Pons (tissue), 1 donor: ENCODE data around the gene CARMIL1.

Experiments
- DNase-seq: peaks from one replicate; pipeline ENCODE4 v3.0.0-alpha.2; 2016; ENCODE audit warnings: low spot score

CARMIL1 gene

DNA sequence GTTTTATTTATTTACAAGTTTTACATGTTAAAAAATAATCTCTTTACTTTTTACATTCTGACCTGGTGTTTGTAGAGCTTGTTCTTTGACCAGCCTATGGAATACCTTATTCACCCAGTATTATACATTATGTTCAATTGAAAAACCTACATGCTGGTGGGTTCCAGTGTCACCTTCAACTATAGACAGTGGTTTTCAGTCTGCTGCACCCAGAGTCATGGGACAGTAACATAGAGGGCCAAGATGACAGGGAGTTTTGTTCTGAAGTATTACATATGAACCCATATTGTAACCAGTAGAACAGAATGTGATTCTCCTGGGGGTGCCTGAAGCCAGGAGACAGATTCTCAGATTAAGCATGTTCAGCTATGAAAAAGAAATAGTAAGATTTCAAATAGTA, 233.4 kb downstream of the CARMIL1 start:
- no peak for DNase-seq

DNA sequence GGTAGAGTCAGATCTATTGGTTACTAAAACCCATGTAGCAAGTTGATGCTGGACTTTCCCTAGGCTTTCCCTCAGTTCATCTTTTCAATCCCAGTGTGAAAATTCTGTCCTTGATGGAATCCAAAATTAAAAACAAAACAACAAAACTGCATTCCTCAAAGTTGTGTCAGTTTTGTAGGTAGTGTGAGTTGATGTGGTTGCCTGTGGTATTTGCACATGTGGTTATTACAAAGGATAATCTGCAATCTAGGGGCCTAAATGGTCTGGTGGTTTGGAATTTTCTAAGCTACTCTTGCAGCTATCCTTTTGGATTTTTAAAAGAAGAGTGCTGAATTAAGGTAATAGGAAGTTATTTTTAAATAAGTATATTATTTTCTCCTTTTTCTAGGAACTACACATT, 240.7 kb downstream of the CARMIL1 start:
- DNase-seq: no peak

DNA sequence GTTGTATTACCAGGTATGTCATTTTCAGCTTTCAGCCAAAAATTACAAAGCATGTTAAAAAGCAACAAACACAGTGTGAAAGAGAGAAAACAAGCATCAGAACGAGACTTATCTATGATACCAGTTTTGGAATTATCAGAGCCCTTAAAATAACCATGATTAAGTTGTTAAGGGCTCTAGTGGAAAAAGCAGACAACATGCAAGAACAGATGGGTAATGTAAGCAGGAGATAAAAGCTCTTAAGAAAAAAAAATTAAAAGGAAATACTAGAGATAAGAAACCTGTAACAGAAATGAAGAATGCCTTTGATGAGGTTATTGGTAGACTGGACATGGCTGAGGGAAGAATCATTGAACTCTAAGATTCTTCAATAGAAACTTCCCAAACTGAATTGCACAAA, 245.4 kb downstream of the CARMIL1 start:
- no peak for DNase-seq

DNA sequence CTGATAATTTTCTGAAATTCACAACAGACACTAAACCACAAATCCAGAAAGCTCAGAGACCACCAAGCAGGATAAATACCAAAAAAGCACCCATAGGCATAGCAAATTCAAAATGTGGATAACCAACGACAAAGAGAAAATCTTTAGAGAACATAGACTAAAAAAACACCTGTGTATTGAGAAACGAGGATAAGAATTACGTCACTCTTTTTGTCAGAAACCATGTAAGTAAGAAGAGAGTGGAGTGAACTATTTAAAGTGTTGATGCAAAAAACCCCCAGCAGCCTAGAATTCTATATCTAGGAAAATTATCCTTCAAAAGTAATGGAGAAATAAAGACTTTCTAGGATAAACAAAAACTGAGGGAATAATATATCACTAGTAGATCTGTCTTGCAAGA, 245.9 kb downstream of the CARMIL1 start:
- no peak for DNase-seq

DNA sequence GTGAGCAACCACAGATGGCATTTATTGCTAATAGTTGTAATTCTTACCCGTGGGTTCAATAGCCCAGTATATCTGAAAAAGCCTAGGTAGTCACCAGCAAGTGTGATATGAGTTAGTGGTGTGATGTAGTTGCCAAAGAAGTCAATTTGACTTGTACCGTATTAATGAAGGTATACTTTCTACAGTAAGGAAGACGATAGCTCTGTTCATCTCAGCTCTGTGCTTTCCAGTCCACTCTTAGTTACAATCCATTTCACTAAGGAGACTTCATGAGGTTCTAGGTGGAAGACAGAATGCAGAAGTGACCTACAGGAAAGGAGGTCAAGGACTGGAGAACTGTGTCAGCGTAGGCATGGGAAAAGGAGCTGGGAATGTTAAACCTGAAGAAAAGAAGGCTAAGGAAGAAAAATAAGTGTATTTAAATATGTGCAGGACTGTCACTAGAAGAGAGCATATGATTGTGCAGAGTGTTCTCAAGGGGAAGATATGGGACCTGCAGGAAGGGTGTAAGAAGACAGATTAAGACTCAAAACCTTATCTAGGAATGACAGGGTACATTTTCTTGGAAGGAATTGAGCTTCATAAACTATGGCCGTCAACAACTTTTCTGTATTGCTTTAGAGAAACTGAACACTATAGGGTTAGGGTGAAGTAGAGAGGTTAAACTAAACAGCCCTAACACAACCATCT, 255.9 kb downstream of the CARMIL1 start:
- no peak for DNase-seq

DNA sequence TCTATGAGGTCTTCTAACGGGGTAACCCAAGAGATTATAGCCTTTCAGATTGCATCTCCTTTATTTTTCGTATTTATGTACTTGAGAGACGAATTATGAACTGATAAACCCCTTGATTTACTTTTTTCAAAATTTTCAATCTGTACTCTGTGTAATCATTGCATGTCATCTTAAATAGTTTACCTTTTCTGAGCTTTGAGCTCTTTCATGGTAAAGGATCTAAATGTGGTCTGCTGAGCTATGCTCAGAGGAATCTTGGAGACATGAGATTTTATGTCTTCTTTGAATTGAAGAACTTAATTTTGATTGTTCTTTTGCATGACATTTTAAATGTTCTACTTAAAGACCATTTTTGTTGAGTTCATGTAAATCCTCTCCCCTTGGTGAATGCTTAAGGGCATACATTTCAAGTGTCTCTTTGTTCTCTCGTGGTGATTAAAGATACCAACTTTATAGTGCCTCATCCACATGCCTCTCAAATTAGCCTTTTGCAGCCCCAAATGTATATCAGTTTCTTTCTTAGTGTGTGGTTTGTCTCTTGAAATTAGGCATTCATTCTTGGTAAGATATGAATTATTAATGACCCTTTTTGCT, 256.6 kb downstream of the CARMIL1 start:
- DNase-seq: no peak

DNA sequence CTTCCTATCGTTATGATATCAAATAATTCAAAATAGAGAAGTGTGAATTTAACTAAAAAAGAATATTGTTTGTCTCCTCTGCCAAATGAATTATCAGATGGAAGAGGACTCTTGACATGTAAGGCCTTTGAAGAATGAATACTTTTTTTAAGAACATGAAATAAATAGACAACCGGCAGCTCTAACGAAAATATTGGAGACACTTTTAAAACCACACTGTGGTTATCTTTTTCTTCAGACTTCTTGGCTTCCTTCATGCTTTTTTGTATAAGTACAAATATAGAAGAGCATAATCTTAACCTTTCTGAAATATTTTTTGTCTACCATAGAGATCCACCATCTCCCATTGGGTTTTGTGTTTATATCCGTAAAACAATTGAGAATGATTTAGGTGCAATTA, 257.6 kb downstream of the CARMIL1 start:
- no peak for DNase-seq

DNA sequence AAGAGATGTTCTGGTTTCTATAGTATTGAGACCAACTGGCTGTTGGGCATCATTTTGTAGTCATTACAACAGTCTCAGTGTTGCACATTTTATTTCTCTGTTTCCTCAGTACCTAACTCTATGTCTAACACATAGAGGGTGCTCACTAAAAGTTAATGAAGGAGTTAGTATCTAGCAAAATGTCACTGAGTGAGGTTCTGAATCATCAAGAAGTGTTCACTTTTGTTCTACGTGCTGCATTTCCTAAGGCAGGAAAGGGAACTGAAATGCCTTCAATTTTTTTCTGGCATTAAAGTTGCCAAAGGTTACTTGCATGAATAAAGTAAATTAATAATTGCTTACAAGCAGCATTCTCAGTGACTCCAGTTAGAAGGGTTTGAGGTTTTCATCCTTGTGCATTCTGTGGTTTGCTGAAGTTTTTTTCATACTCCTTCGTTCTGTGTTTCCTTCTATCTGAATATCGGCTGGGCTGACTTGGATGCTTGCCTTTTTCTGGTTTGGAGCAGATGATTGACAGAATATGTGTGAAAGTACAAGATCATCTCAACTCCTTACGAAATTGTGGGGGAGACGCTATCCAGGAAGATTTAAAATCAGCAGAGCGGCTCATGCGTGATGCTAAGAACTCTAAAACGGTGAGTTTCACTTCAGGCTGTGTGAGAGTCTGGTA, 258.3 kb downstream of the CARMIL1 start:
- DNase-seq: no peak

DNA sequence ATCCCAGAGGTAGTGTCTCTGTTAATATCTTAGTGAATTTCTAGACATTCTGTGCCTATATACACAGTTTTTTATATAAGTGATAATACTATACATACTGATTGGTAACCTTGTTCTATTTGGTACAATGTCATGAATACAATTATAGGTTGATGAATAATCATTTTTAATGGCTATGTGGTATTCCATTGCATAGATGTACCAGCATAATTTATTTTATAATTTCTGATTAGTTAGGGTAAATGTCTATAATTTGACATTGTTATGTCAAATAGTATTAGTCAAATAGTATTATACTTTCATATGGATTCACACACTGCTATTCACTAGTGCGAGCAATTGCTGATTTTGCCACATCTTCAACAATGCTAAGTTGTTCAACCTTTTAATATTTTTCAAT, 262.1 kb downstream of the CARMIL1 start:
- DNase-seq: no peak

DNA sequence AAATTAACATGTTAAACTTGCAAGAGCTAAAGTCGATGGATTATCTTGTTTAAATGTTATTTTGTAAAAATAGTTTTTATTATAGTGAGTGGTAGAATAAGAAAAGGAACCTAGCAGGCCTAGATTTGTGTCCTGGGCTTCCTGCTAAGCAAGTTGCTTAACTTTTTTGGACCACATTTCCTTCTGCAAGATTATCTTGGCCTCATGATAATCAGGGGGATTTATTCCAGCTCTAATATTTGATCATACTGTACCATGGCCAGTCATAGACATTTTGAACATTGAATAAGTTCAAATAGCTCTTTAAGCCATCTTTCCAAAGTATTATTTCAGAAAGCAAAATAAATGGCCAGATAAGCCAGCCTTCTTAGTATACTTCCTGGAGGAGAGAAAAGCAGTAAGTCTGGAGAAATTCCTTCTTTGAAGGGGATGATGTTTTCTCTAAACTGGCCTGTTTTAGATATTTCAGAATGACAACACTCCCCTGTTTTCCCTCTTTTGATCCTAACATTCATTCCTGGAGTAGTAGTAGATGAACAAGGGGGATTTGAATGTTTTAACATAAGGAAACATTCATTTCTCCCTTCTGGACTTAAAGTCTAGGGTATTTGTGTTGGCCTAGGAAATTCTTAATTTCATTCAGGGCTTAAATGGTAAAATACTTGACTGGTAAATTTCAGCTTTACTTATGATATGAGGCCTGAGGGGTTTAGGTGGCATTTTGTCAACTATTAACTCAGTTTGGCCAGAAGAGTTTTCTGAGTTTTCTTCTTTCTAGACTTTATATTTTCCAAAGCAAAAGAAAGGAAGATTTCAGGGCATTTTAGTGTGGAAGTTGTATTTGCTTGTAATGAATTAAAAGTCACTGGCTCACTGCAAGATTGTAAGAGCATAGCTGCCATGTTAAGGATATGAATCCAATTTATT, 264.1 kb downstream of the CARMIL1 start:
- DNase-seq: no peak

DNA sequence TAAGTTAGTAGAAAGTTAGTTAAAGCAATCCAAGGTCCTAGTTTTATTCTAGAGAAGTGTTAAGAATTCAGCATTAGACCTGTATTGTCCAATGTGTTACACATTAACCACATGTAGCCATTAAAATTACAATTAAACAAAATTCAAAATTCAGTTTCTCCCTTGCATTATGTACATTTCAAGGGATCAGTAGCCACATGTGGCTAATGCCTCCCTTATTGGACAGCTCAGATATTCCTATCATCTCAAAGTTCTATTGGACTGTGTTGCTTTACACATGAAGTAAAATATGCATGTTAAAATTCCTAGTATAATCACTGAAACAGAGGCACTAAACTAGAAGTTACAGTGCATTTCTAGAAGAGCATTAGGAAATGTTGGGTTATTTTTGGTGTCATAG, 265.7 kb downstream of the CARMIL1 start:
- DNase-seq: no peak

DNA sequence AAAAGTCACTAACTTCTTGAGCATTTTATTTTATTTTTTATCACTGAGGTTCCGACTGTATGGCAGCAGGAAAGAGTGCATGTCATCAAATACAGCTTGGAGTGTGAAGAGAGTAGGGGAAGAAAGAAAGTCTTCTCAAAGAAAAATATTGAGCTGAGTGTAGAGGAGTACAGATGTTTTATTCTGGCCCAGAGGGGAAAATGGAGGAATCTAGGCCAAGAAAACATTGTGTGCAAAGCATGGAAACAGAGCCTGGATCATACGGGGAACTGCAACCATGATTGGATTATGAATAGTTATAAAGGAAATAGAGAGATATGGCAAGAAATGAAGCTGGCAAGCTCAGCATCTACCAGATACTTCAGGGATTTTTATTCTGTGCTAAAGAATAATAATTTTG, 268.6 kb downstream of the CARMIL1 start:
- no peak for DNase-seq

DNA sequence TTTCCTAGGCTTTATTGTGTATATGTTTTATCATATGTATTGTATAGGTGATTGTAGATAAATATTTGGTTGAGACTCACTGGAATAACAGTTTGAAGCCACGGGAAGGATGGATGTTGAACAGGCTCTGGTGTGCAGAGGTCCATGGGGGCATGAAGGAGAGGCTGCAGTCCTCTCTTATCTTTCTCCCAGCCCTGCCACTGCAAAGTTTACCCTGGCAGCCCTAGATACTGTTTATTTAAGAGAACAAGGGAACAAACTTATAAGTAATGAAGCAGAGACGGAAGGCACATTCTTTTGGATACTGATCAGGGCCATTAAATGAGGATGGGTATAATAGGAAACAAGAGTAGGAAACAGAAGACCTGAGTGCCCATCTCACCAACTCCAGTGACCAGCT, 269.3 kb downstream of the CARMIL1 start:
- no peak for DNase-seq

DNA sequence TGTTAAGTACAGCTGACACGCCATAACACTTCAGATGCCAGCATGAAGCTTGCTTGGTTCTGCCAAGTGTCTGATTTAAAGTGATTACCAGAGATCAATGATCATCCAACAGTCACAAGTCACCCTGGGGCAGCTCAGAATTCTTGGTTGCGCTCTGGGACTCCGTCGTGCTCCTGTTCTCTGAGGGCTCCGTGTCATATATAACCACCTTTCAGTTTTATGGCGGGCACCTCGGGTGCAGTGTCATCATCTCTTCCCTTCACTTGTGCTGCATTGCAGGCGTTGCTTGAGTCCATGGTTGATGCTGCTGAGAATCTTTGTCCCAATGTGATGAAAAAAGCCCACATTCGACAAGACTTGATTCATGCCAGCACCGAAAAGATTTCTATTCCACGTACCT, 271.5 kb downstream of the CARMIL1 start:
- no peak for DNase-seq

DNA sequence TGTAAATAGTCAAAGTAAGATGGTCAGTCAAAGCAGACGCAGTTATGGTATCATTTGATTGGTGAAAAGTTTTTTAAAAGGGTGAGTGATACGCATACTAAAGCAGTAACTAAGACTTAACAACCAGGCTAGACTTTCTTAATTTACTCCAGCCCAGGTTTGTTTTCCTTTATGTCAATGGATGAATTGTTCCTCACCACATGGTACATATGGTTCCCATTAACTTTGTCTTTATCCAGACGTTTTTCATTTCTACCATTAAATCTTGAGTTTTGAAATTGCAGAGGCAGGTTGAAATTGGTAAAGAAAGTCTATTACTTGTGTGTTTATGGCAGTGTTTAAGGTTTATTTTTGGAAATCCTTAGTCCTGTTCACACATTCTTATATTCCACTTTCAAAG, 274.3 kb downstream of the CARMIL1 start:
- DNase-seq: no peak

DNA sequence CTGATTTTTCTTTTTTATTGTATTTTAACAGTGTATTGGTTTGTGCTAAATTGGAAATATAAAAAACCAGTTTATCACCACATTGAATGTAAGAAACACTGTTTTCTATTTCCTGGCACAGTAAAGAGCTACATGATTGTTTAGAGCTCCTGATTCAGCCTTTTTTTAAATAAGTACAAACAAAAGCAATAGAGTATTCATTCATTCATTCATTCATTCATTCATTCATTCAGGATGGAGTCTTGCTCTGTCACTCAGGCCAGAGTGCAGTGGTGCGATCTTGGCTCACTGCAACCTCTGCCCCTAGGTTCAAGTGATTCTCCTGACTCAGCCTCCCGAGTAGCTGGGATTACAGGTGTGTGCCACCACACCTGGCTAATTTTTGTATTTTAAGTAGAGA, 276.0 kb downstream of the CARMIL1 start:
- no peak for DNase-seq

DNA sequence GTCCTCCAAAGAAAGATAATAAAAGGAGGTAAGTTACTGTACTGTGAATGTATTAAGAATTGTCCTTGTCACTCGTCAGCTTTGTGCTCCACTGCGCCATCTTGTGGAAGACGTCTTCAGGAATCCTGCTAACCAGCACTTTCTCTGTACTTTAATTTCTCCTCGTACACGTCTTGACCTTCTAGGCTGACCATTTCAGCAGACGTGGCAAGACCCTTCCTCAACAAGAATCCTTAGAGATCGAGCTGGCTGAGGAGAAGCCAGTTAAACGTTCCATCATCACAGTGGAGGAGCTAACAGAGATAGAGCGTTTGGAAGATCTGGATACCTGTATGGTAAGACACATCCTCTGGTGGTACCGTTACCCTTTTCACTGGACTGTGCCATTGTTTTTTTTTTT, 277.3 kb downstream of the CARMIL1 start:
- DNase-seq: peak; percentile 78

DNA sequence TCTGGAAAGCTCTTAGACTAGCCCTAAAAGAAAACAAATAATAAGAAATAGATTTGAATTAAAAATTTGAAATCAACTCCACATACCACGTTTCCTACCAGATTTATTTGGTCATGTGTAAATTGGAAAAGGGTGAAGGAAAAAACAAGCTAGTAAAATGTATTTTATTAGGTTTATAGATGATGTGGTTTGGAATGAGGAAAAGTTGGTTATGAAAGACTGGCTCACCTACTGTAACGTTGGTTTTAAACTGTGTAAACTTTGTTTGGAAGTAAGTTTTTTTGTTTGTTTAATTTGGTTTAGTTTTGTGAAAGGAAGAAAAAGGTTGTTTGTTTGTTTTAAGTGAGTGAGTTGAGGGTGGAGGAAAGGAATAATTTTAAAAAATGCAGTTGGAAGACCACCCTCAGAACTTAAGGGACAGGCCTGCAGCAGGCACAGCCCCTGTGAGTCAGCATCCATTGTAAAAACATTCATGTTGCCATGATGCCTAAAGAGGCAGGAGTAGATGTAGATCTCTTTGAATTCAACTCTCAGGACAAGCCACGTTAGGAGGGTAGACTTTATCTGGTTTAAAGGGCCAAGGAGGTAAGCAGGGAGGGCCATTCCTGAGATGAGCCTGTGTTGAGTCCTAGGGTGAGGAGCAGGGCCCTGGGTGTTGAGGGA, 279.1 kb downstream of the CARMIL1 start:
- no peak for DNase-seq

DNA sequence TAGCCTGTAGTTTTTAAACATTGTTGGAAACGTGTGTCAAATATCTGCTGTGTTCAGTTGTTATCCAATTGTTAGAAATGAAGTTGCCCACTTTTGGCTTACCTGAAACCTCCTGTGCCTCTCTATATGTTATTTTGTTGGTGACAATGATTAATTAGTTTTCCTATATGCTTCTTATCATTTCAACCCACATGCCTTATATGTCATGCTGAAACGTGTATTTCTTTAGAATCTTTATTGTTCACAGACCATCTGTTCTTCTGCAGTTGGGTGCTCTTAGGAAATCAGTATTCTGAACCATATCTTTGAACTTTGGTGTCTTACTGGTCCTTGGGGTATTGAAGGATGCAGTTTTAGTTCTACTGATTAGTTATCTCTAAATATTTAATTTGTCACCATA, 281.7 kb downstream of the CARMIL1 start:
- DNase-seq: no peak

DNA sequence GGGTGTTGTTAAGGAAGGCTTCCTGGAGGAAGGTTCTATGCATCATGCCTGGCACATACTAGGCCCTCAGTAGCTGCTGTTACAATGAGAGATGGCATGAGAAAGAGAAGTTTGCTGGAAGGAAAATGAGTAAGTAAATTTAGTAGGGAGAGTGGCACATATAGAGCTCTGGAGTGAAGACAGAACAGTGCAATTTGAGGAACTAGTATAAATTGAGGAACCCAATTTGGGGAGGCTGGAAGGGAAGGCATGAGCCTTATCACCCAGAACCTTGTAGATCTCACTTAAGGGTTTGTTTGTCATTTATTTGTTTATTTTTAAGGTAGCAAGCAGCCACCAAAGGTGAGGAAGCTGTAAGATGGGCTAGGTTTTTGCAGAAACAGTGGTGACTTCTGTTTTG, 285.8 kb downstream of the CARMIL1 start:
- no peak for DNase-seq

DNA sequence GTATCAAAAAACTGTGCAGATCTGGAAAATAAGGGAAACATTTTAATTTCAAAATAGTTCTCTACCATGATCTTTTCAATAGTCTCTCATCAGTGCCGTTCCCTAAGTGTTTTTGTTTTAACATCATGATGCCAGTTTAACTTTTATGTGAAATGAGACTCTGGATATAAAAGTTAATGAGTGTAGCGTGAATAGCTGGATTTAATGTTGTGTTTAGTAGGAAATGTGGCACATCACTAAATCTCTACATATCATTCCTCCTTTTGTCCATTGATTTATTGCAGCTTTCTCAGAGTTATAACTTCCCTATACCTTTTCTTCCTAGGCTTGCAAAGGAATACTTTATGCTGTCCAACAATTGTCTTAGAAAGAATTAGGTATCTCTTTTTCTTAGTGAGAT, 291.4 kb downstream of the CARMIL1 start:
- DNase-seq: no peak

DNA sequence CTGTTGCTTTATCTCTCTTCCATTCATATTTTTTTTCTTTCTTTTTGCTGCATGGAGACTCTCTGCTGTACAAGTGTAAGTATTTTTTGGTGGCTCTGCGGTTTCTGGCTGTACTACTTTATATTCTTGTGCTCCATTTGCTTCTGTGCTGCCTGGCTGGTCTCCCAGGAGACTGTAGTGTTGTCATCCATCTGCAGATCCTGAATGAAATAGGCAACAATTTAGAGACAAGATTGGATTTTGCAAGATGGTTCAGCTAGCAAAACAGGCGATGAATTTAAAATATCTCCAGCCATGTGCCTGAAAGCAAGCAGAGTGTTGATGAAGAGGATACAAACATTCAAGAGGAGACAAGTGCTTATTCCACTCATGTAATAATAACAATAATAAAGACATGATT, 297.7 kb downstream of the CARMIL1 start:
- DNase-seq: peak; percentile 58
